GM19099 (cell line): ENCODE results near the gene PRR16.

Experiments
- POLR2A ChIP-seq: IDR thresholded peaks from 3 replicates; pipeline ENCODE4 v1.6.1; 2011; ENCODE audit warnings: low read depth; ENCODE audit not compliant: insufficient read length; ENCODE audit errors: extremely low read depth

PRR16 gene

DNA sequence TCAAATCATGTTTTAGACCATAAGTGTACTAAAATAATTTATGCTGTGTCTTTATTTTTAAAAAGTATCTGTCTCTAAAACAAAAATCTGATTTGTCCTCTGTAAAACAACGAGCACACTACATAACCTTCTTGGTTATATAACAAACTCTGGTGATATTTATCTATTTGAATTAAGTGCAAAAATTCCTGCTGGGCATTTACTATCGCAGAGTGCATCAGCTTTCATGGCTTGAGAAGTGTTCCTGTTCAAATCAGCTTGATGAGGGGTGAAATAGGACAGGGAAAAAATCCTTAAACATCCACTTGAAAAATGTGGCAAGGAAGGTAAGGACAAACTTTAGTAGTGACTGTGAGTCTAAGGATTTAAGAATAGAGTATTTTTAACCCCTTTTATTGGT is 65.3 kb downstream of the PRR16 start:
- TF ChIP-seq POLR2A, result no peak

DNA sequence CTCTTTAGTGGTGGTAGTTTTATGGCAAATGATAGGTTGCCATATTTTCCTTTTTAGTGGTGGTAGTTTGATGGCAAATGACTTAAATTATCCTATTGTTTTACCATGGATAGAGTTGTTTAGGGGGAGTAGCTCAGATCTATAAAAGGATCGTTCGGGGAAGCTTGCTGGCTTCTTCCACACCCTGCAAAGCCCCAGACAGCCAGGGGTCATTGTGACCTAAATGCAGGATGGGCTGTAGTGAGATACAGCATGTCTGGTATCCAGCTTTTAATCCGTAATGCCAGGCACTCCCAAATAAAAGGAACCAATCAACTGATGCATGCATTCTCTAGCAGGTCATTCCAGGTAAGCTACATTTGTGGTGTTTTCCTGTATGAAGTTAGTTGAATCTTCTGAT is 67.1 kb downstream of the PRR16 start:
- no peak for TF ChIP-seq POLR2A

DNA sequence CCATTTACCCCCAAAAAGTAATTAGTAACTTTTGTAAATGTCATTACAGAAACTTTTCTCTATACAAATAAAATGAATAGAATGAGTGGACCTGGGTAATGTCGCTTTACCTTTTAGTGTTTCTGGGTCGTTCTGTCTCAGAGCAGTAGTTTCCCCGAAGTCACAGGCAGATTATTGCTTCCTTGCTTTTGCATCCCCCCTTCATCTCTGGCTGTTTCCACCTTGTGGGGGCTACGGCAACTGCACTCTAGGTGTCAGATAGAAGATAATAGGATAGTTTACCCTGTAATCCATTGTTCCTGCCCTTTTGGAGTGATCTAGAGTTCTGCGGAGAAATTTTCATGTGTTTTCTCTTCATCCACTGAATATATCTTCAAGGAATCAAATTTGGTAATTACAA is 68.7 kb downstream of the PRR16 start:
- no peak for TF ChIP-seq POLR2A

DNA sequence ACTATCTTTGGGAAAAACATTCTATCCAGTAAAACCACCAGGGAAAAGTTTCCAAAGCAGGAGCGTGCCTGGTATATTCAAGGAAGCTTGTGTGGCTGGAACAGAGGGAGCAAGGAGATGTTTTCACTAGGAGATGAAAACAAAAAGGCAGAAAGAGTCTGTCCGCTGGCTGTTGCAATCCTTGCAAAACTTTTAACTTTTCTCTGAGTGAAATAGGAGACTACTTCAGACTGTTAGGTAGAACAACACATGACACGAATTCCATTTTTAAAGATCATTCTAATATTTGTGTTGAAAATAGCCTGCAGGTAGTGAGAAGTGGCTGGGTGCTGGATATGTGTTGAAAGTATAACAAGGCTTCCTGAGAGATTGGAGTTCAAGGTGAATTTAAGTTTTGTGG is 69.5 kb downstream of the PRR16 start:
- no peak for TF ChIP-seq POLR2A

DNA sequence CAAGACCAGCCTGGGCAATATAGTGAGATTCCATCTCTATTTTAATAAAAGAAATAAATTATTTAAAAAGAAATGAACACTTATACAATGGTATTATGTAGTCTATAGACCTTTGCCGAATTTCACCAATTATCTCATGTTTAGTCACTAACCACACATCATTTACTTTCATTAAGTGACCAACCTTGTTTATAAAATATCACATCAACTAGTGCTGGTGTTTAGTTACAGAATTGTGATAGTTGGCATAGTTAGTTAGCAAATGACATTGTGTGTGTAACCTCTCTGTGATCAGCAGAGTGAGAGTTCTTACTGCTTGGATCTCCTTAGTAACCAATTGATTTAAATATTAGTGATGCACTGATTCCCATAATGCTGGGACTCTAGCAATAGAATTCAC is 71.8 kb downstream of the PRR16 start:
- no peak for TF ChIP-seq POLR2A

DNA sequence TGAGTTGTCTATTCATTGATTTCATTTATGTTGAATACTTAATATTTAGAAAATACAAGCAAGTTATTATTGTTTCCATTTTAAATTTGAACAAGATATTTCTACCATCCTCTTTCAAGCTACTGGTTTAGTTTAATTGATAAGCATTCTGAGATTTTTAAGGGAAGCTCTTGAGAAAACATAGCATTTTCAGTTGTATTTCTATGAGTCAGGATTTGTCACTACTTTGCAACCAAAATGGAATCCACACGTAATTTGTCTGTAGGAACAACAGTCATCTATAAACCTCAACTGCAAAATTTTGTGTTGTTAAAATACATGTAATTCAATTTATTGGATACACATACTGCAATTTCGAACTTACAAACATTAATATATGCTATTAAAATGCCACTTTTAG is 74.0 kb downstream of the PRR16 start:
- TF ChIP-seq POLR2A, result no peak

DNA sequence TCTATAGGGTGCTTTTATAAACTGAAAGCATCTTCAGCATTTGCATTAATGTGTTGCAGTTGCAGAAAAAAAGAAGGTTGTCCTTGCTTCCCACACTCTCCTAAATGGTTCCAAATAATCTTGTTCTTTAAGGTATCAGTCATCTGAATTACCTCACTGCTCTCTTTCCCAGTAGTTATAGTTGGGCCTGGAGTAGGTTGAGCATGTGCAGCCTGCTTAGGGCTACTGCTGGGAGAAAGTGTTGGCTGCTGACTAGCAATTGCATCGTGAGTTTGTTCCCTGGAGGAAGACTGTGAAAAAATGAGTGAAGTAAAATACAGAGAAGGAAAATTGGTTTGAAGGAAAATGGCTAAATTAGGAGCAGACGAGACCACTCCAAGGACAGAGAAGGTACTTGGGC is 74.5 kb downstream of the PRR16 start:
- TF ChIP-seq POLR2A, result no peak

DNA sequence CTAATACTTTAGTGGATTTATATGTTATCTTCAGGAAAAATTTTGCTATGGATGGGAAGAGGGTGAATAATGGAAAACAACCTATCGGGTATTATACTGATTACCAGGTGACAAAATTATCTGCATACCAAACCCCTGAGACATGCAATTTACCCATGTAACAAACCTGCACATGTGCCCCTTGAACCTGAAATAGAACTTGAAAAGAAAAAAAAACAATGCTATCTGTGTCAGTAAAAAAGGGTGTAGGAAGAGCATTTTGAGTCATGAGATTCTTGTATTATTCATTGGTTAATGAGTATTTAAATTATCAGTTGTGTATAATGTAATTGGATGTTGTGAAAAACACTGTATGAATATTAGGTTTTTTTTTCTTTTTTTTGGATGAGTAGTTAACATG is 75.4 kb downstream of the PRR16 start:
- no peak for TF ChIP-seq POLR2A

DNA sequence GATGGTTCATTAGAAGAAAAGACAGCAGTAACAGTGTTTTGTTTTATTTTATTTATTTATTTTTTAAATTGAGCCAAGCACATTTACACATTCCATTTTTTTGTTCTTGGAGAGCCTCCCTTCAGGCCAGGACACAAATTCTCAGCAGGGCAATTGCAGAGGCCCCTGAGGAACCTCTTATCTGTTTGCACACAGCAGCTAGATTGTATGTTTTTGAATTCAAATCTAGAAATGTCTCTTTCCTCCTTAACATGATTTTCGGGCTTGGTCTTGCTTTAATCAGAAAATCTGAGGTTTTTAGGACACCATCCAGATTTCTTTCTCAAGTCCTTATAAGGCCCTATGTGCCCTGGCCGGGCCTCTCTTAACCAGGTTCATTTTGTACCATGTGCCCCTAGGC is 76.0 kb downstream of the PRR16 start:
- no peak for TF ChIP-seq POLR2A

DNA sequence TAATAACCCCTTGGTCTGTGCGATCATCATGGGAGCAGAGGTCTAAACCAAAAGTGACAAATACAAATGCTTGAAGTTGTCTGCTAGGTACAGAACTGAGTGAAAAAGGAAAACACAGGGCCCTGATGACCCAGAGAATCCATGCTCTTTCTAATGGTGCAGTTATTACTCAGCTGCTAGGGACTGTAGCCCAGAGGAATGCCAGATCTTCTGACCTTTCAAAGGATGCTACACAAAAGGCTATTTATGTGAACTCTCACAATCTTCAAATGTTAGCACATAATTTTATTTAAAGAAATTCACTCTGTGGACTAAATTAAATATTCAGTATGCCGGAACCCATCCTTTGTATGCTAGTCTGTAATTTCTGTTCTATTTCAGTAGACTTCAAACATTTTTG is 79.9 kb downstream of the PRR16 start:
- no peak for TF ChIP-seq POLR2A

DNA sequence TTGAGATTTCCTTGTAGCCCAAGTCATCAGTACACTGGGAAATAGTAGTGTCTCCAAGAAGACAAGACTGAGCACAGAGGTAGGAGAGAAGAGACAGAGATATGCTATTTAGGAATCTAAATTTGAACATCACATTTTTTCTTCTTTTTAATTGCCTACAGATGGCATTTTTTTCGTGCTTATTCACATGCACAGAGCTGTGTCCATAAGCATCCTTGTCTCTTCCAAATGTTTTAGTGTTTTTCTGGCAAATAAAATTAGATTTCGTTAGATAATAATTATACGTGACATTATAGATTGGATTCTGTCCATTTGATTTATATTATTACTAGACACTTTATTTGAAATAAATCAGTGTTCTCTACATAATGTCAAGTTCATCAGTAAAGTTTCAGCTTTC is 80.9 kb downstream of the PRR16 start:
- no peak for TF ChIP-seq POLR2A

DNA sequence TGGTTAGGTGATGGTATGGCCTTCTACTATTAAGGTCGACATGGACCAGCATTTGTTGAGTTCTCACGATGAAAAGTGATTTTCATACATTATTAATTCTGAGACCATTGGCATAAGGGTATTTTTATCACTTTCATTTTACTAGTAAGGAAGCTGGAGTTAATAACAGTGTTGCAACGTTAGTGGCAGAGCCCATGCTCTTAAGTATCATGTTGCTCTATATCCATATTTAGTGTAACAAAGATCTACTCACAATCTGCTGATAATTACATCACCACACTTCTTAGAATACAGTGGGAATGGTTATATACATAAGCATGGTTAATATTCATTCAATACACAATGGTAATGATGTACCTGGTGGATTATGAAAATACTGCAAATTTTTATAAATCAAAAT is 81.9 kb downstream of the PRR16 start:
- no peak for TF ChIP-seq POLR2A

DNA sequence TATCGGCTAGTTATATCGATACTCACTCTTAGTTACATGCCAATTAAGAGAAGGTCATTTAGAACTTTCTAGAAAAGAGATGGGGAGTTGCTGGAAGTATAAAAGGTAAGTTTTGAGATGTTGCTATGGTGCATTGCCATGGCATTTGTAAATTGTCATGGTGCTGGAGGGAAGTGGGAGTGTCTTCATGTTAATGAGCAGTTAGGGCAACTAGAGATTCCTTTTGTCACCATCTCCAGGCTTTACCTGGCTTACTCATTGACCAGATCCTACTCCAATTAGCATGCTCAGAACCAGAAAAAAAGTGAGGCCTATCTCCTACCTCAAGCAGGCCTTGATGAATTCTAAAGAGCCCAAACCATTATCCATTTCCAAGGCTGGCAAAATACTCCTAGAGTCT is 82.8 kb downstream of the PRR16 start:
- no peak for TF ChIP-seq POLR2A

DNA sequence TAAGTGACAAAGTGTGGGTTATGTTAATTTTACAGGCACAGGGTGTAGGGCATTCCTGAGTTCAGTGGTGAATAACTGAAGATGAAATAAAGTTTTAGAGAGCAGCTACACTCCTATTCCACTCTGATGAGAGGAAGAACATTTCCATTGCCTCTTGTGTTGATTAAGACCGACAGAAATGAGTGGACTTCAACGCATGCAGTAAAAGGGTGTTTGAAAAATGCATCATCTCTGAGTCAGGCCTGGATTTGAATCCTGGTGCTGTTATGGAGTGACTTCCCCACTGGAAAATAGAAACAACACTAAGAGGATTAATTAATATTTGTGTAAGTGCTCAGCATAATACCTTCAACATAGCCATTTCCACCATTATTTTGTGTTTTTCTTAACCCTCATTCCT is 86.3 kb downstream of the PRR16 start:
- TF ChIP-seq POLR2A, result no peak

DNA sequence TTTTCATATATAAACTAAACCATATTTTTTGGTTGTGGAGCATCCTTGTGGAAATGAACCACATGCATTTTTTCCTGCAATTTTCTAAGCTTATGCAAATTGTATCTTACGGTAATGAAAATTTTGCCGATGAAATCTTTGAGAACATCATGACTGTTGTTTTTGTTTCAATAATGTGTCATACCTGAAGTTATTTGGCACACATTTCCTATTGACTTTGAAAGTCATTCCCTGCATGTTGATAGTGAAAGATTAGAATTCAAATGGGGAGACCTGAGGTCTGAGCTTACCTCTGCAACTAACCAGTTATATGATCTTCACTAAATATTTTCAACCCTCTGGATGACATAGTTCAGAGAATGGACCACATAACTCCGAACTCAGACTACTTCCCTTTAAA is 88.5 kb downstream of the PRR16 start:
- TF ChIP-seq POLR2A, result no peak

DNA sequence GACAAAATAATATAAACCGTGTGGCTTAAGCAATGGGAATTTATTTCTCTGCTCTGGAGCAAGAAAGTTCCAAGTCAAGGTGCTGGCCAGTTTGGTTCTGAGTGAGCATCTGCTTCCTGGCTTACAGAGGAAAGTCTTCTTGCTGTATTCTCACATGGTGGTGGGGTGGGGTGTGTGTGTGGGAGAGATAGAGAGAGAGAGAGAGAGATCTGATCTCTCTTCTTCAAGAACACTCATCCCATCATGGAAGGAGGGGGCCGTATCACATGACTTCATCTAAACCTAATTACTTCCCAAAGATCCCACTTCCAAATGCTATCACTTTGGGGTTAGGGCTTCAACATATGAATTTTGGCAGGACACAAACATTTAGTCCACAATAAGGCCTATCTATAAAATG is 91.2 kb downstream of the PRR16 start:
- TF ChIP-seq POLR2A, result no peak

DNA sequence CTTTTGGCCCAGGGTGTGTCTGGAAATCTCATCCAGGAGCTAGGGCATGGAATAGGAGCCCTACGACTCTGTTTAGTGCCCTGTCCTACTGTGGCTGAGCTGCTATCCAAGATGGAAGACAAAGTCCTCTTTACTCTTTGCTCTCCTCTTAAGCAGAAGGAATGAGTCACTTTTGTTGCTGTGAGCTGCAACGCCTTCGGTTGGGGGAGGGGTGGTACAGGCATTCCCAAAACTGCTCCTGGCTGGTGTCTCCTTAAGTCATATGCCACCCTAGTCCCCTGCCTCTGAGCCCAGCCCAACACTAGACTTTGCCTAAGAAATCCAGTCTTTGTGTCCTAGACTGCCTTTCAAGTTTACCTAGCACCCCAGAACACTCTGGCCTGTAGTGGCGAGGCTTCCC is 99.9 kb downstream of the PRR16 start:
- no peak for TF ChIP-seq POLR2A

DNA sequence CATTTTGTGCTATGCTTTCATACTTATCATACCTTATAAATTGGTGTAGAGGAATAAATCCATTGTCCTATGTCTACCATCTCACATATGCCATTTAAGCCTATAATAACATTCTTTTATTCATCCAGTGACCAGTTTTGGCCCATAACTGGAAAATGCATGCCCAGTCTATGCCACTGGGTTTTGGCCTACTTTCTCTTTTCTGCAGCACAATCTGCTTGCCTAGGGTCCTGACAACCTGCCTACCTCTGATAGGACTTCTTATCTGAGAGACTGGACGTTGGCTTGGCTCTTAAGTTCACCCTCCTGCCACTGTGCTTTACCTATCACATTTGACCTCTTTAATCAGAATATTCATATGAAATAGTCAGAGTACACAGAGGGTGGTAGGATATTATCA is 103.0 kb downstream of the PRR16 start:
- no peak for TF ChIP-seq POLR2A
